AG04449 (cell line): ENCODE measurements around the gene SFMBT1.

ENCODE experiments used
- CTCF ChIA-PET: fragments of 350-600 bp; formaldehyde crosslinking; extraction: SDS; loops from one replicate; lab custom pipeline; 2021; ENCODE audit warnings: antibody characterized with exemption; lab: Yijun Ruan, JAX
- POLR2A ChIA-PET: fragments of 400-600, 350-600 bp; formaldehyde crosslinking; extraction: SDS; loops from one replicate; lab custom pipeline; 2020; ENCODE audit warnings: antibody characterized with exemption, inconsistent platforms; lab: Yijun Ruan, JAX
- DNase-seq: peaks from one replicate; pipeline ENCODE4 v3.0.0-alpha.2; 2010; ENCODE audit warnings: low read depth, low spot score
- H3K4me3 ChIP-seq: 2 replicates; pipeline ENCODE4 v1.5.1; 2011; ENCODE audit warnings: low read depth, mild to moderate bottlenecking, control low read depth, low read length
- CTCF ChIP-seq: IDR thresholded peaks from one replicate; pipeline ENCODE4 v1.5.1; 2011; ENCODE audit warnings: mild to moderate bottlenecking, moderate library complexity, low read length, control low read depth, inconsistent platforms; ENCODE audit not compliant: insufficient read depth; ENCODE audit errors: missing control alignments

SFMBT1 gene

GRCh38 chr3:52926554-52926953 lies 119.3 kb downstream of the SFMBT1 start:
- no peak overlapping the region for H3K4me3 ChIP-seq
- POLR2A ChIA-PET: interaction anchor here (1.1 kb wide), 1 partner anchor 156 kb away, joined by 3 read pairs; the partner anchor contains the start of gene NEK4
- TF ChIP-seq CTCF: no peak
- no peak for DNase-seq
- CTCF ChIA-PET: interaction anchor here (1.1 to 4.3 kb wide), 3 partner anchors 10 to 73 kb away, joined by 4 to 35 read pairs (median 5); no protein-coding TSS in a partner anchor

GRCh38 chr3:52925405-52926313 lies 120.2 kb downstream of the SFMBT1 start:
- no peak for TF ChIP-seq CTCF
- no peak for DNase-seq
- ChIA-PET POLR2A (interaction anchor here (1.1 kb wide), 1 partner anchor 155 kb away, joined by 3 read pairs; the partner anchor contains the start of gene NEK4), CTCF (interaction anchor here (4.3 kb wide), 1 partner anchor 11 kb away, joined by 35 read pairs; no protein-coding TSS in a partner anchor)
- H3K4me3 ChIP-seq: no peak overlapping the region

- no peak for TF ChIP-seq CTCF
- CTCF ChIA-PET: no interaction called here
- DNase-seq: no peak
- no peak overlapping the region for H3K4me3 ChIP-seq
- POLR2A ChIA-PET: no interaction called here
Observed at GRCh38 chr3:52923963-52924362, 121.9 kb downstream of the SFMBT1 start.

- H3K4me3 ChIP-seq: no peak overlapping the region
- CTCF ChIA-PET: interaction anchor here (1.2 to 3.0 kb wide), 2 partner anchors 8 to 13 kb away, joined by 3 to 12 read pairs; no protein-coding TSS in a partner anchor
- no peak for TF ChIP-seq CTCF
- POLR2A ChIA-PET: no interaction called here
- no peak for DNase-seq
Observed at GRCh38 chr3:52920841-52921240, 125.0 kb downstream of the SFMBT1 start.

GRCh38 chr3:52917044-52917443 lies 128.8 kb downstream of the SFMBT1 start:
- no peak overlapping the region for H3K4me3 ChIP-seq
- ChIA-PET POLR2A (no interaction called here), CTCF (no interaction called here)
- no peak for TF ChIP-seq CTCF
- DNase-seq: no peak

- no peak for DNase-seq
- TF ChIP-seq CTCF: no peak
- no peak overlapping the region for H3K4me3 ChIP-seq
- POLR2A ChIA-PET: no interaction called here
- CTCF ChIA-PET: interaction anchor here (1.4 to 1.7 kb wide), 2 partner anchors 12 to 22 kb away, joined by 4 to 5 read pairs; no protein-coding TSS in a partner anchor
Observed at GRCh38 chr3:52915294-52915693, 130.6 kb downstream of the SFMBT1 start.
